Keratinocyte (primary cell): ENCODE measurements around the gene AXIN2.

Experiments used
- EZH2 ChIP-seq: IDR thresholded peaks from one replicate; pipeline ENCODE4 v1.6.1; 2012; ENCODE audit warnings: inconsistent platforms, mild to moderate bottlenecking, low read length, moderate library complexity
- TF ChIP-seq, protein P1 (sequence below), 3 experiments: IDR thresholded peaks in 1 of 3; conservative IDR thresholded peaks in 1 of 3; optimal IDR thresholded peaks in 1 of 3; 2 replicates in 2 of 3; 3 replicates in 1 of 3; pipeline versions ENCODE3 to v1.5.1; 2011; ENCODE audit warnings: low read length in 3 of 3, mild to moderate bottlenecking in 3 of 3, moderate library complexity in 2 of 3, control low read depth in 1 of 3, inconsistent platforms in 1 of 3; ENCODE audit not compliant: insufficient read depth in 2 of 3; ENCODE audit errors: extremely low read depth in 1 of 3

DNA sequence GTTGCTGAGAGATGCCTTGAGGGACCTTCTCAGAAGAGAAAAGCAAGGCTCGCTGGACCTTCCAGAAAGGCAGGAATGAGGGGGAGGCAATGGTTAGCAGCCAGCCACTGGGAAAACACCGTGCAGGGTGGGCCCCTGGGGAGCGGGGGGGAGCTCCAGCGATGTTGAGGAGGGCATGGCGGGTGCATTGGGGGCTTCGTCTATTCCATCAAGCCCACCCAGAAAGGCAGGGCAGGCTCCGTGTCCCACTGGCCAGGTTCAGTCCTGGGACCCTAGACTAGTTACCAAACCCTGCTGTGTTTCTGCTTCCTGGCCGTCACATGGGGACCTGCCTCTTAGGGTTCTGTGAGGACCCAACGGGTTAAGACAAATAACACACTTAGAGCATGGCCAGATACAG, 64.6 kb downstream of the AXIN2 start:
- TF ChIP-seq, protein P1, sequence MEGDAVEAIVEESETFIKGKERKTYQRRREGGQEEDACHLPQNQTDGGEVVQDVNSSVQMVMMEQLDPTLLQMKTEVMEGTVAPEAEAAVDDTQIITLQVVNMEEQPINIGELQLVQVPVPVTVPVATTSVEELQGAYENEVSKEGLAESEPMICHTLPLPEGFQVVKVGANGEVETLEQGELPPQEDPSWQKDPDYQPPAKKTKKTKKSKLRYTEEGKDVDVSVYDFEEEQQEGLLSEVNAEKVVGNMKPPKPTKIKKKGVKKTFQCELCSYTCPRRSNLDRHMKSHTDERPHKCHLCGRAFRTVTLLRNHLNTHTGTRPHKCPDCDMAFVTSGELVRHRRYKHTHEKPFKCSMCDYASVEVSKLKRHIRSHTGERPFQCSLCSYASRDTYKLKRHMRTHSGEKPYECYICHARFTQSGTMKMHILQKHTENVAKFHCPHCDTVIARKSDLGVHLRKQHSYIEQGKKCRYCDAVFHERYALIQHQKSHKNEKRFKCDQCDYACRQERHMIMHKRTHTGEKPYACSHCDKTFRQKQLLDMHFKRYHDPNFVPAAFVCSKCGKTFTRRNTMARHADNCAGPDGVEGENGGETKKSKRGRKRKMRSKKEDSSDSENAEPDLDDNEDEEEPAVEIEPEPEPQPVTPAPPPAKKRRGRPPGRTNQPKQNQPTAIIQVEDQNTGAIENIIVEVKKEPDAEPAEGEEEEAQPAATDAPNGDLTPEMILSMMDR (optimal IDR thresholded peaks at IDR 0.05 in 1 of 3, IDR thresholded peaks at IDR 0.05 in 1 of 3, conservative IDR thresholded peaks at IDR 0.05 in 1 of 3; ENCODE audit: extremely low read depth in 1 of 3, insufficient read depth in 2 of 3, low read length in 3 of 3), result no peak
- no peak for TF ChIP-seq EZH2
